ENCODE measurements around the gene UGT2B11.
"Not testable (repeated sequence)": the region's sequence is repeated elsewhere in the genome, so short reads cannot be mapped to it uniquely, and the experiment has no call there.

Gene UGT2B11

DNA sequence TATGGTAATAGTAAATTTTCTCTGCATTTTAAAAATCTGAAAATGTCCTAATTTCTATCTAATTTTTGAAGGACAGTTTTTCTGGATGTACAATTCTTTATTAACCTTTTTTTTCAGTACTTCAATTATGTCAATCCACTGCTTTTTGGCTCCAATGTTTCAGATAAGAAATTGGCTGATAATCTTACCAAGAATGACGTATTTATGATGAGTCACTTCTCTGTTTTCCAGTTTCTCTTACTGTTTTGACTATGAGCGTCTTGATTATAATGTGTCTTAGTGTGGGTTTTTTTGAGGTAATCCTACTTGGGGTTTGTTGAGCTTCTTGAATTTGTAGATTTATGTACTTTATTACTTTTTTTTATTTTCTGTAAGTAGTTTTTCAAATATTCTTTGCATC lies 47.2 kb downstream of the UGT2B11 start:
- DNase-seq: no peak

DNA sequence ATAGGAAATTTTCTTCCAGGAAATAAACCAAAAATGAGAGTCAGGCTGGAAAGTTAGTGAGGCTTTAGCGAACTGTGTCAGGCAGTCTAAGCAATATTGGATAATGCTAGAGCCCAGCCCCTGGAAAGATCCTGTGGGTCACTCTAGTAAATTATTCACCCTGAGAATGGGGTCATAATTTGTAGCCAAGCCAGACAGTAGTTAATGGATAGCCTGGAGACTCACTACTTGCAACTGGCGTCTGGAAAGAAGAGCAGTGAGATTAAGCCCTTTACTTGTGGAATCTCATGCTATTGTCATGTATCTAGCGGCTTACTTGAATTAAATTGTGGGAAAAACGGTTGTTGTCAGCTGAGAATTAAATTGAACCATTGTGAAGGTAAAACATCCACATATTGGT lies 48.2 kb downstream of the UGT2B11 start:
- not testable (repeated sequence) for DNase-seq

GRCh38 chr4:69165707-69166106 lies 48.8 kb downstream of the UGT2B11 start:
- not testable (repeated sequence) for DNase-seq

DNA sequence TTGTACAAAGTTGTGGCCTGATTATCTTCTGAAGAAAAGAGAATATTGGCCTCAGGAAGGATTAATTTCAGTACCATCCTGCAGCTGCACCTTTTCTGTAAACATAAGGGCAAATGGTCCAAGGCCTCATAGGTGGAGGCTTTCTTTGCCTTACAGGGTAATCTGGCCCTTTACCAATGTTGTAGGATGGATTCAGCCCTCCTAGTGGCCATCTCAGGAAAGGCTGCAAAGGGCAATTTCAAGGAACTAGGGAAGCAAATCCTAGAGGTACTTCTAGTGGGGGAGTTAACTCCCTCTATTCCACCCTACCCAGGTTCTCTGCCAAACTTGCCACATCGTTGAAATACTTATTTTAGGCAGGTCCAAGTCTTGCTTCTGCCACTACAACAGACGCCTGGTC lies 57.6 kb downstream of the UGT2B11 start:
- DNase-seq: no peak

GRCh38 chr4:69154021-69154420 lies 60.5 kb downstream of the UGT2B11 start:
- no peak for DNase-seq
